ENCODE measurements around the gene DYNLT1.
A peak's percentile ranks its signal among the peaks of the same experiment; 100 is the strongest.

DYNLT1 gene

DNA sequence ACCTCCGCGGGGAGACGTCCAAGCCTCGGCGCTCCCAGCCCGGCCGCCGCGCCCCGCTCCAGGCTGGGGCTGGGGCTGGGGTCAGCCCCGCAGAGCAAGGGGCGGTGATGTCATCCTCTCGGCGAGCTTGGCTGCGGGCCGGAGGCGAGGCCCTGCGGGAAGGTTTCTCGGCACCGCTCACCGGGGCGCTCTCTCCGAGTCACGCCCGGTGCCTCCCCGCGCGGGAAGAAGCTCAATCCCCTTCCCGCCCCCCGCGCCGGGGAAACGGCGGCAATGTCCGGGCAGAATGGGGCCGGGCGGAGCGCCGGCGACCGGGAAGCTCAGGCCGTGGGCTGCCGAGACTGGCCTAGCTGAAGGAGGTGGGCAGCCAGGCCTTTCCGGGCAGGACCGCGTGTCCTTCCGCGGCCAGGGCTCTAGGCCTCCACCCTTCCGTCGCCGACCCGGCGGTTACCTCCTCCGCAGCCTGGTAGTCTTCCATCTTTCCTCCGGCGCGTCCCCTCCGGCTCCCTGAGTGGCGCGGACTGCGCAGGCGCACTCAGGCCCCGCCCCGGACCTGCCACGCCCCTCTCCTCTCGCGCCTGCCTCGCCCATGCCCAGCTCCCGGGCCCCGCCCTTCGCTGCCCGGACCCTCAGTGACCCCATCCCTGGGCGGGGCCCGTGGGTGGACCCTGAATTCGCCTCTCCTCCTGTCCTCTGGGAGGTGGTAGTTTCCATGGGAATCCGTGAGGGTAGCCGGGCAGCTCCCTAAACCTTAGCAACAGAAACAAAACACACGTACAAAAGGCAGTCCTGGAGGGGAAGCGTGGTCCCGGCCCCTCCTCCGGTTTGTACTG is at the start of gene DYNLT1:
TSS of gene DYNLT1 (minus strand) at position 513 of the 833 bp plus-strand sequence. CDS start at position 478, 35 bp downstream.
- DNase-seq (ENCODE audit: extremely low spot score), result peak; percentile 99
- peak; percentile 54 for TF ChIP-seq L3MBTL2 (conservative IDR thresholded peaks at IDR 0.05)
- TF ChIP-seq TARDBP (IDR thresholded peaks at IDR 0.05), result no peak
- TF ChIP-seq ARNT (IDR thresholded peaks at IDR 0.05), result no peak
- TF ChIP-seq LEF1 (IDR thresholded peaks at IDR 0.05; ENCODE audit: borderline replicate concordance), result no peak
- no peak for TF ChIP-seq ZNF384 (IDR thresholded peaks at IDR 0.05)
- TF ChIP-seq SUZ12 (IDR thresholded peaks at IDR 0.05), result no peak
- TF ChIP-seq, protein P1, sequence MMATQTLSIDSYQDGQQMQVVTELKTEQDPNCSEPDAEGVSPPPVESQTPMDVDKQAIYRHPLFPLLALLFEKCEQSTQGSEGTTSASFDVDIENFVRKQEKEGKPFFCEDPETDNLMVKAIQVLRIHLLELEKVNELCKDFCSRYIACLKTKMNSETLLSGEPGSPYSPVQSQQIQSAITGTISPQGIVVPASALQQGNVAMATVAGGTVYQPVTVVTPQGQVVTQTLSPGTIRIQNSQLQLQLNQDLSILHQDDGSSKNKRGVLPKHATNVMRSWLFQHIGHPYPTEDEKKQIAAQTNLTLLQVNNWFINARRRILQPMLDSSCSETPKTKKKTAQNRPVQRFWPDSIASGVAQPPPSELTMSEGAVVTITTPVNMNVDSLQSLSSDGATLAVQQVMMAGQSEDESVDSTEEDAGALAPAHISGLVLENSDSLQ (IDR thresholded peaks at IDR 0.05), result peak; percentile 54
- peak; percentile 33; the same call in 1 of the 2 replicates for TF ChIP-seq ELF4 (IDR thresholded peaks at IDR 0.05)
- no peak for TF ChIP-seq HDGF (IDR thresholded peaks at IDR 0.05; ENCODE audit: borderline replicate concordance)
- no peak for TF ChIP-seq SP1 (IDR thresholded peaks at IDR 0.05)
- no peak for TF ChIP-seq FOXK2 (IDR thresholded peaks at IDR 0.05)
- TF ChIP-seq FOXA1 (IDR thresholded peaks at IDR 0.05), result no peak
- CTCF ChIA-PET, result interaction anchor here (0.5 to 1.9 kb wide), 7 partner anchors 10 to 125 kb away, joined by 3 to 8 read pairs (median 3); no protein-coding TSS in a partner anchor
- POLR2A ChIA-PET, result interaction anchor here (0.6 to 2.3 kb wide), 10 partner anchors 11 to 419 kb away, joined by 3 to 11 read pairs (median 5); partner anchors contain the start of gene RSPH3

DNA sequence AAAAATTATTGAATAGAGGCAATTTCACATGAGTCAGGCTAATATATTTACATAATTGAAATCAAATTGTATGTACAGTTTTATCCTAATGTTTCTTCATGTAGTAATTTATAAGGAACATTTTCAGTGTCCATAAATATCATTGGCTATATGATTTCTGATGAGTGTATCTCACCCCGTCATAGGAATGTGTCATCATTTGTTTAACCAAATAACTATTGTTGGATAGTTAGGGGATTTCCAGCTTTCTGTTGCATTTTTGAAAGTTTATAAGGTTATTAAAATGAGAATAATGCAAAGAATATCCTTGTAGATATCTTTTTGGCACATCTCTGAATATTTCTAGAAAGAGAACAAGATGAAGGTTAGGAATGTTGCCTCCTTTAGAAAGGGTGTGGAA is 44.3 kb upstream of the DYNLT1 start:
- CTCF ChIA-PET, result interaction anchor here (2.2 kb wide), 1 partner anchor 28 kb away, joined by 6 read pairs; no protein-coding TSS in a partner anchor
- POLR2A ChIA-PET, result no interaction called here
- TF ChIP-seq ZNF384 (IDR thresholded peaks at IDR 0.05), result no peak
- TF ChIP-seq TARDBP (IDR thresholded peaks at IDR 0.05), result no peak
- TF ChIP-seq BHLHE40 (IDR thresholded peaks at IDR 0.05; ENCODE audit: borderline replicate concordance), result no peak
- TF ChIP-seq NFRKB (IDR thresholded peaks at IDR 0.05), result no peak
- TF ChIP-seq CTBP1 (IDR thresholded peaks at IDR 0.05; ENCODE audit: borderline replicate concordance), result no peak
- no peak for DNase-seq (ENCODE audit: extremely low spot score)

DNA sequence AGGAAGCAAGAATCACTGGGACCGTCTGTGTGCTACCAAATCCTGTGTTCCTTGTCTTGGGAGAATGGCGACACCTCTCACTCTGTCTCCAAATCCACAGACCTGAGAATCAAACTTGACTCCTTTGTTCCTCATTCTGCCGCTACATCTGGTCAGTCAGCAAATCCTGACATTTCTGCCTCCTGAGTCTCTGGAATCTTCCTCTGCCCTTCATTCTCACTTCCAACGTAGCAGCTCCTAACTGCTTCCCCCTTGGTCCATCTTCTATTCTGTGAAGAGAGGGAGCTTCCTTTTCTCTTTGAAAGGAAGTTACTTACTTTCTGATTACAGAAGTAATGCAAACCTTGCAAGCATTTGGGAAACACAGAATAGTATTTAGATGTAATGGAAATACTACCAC is 43.0 kb upstream of the DYNLT1 start:
- CTCF ChIA-PET, result interaction anchor here (2.2 kb wide), 1 partner anchor 27 kb away, joined by 6 read pairs; no protein-coding TSS in a partner anchor
- POLR2A ChIA-PET, result no interaction called here
- DNase-seq (ENCODE audit: extremely low spot score), result no peak
- TF ChIP-seq ELF4 (IDR thresholded peaks at IDR 0.05) (no peak), SUZ12 (IDR thresholded peaks at IDR 0.05) (no peak), FOXA1 (IDR thresholded peaks at IDR 0.05) (no peak), HDGF (IDR thresholded peaks at IDR 0.05; ENCODE audit: borderline replicate concordance) (no peak), LEF1 (IDR thresholded peaks at IDR 0.05; ENCODE audit: borderline replicate concordance) (no peak), FOXM1 (IDR thresholded peaks at IDR 0.05; ENCODE audit: borderline replicate concordance) (no peak), BHLHE40 (IDR thresholded peaks at IDR 0.05; ENCODE audit: borderline replicate concordance) (no peak), TARDBP (IDR thresholded peaks at IDR 0.05) (no peak), FOXK2 (IDR thresholded peaks at IDR 0.05) (no peak), SP1 (IDR thresholded peaks at IDR 0.05) (no peak), ARNT (IDR thresholded peaks at IDR 0.05) (no peak), CTBP1 (IDR thresholded peaks at IDR 0.05; ENCODE audit: borderline replicate concordance) (no peak), NFRKB (IDR thresholded peaks at IDR 0.05) (no peak), ZNF384 (IDR thresholded peaks at IDR 0.05) (no peak), L3MBTL2 (conservative IDR thresholded peaks at IDR 0.05) (no peak)
- TF ChIP-seq, protein P1 (IDR thresholded peaks at IDR 0.05), result no peak

DNA sequence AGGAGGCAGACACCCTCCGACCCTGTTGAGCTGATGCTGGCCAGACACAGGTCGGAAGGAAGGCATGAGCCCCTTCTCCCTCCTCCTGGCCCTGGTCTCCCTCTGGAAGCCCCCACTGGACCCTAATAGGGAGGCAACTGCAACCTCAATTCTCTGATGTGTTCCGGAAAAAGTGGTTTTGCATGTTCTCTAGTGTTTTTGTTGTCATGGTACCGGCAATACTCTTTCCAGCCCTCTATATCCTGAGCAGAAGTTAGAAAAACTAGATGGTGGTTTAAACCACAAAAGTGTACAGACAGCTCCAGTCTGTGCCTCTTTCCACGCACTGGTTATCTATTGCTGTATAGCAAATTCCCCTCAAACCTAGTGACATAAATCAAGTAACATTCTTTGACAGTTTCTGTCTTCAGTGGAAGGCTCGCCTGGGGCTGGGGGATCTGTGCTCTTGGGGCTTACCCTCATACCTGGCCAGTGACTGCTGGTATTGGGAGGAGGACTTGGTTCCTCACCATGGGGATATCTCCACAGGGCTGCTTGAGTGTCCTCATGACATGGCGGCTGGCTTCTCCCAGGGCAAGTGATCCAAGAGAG is 42.3 kb upstream of the DYNLT1 start:
- no peak for TF ChIP-seq SP1 (IDR thresholded peaks at IDR 0.05)
- no peak for TF ChIP-seq BHLHE40 (IDR thresholded peaks at IDR 0.05; ENCODE audit: borderline replicate concordance)
- POLR2A ChIA-PET, result no interaction called here
- CTCF ChIA-PET, result no interaction called here
- no peak for DNase-seq (ENCODE audit: extremely low spot score)

DNA sequence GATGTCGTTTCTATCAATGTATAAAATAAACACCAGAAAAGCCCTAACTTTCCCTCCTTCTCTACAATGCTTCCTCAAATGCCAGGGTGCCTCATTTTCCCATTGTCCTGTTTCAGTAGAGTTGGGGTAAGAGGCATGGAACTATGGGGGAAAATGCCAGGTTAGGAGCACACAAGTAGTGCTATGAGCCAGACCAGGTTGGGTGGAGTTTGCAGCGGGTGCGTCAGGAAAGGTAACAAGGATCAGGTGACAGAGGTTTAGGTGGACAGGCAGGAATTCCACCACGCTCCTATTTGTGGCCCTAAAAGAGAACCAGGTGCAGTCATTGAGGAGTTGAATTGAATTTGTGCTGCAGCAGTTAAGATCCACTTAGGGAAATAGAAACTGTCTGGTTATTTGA is 41.8 kb upstream of the DYNLT1 start:
- ChIA-PET CTCF (interaction anchor here (0.6 kb wide), 1 partner anchor 213 kb away, joined by 4 read pairs; no protein-coding TSS in a partner anchor), POLR2A (no interaction called here)
- TF ChIP-seq L3MBTL2 (conservative IDR thresholded peaks at IDR 0.05) (no peak), FOXK2 (IDR thresholded peaks at IDR 0.05) (no peak), NFRKB (IDR thresholded peaks at IDR 0.05) (no peak), ZNF384 (IDR thresholded peaks at IDR 0.05) (no peak), BHLHE40 (IDR thresholded peaks at IDR 0.05; ENCODE audit: borderline replicate concordance) (no peak), SUZ12 (IDR thresholded peaks at IDR 0.05) (no peak)
- no peak for DNase-seq (ENCODE audit: extremely low spot score)

DNA sequence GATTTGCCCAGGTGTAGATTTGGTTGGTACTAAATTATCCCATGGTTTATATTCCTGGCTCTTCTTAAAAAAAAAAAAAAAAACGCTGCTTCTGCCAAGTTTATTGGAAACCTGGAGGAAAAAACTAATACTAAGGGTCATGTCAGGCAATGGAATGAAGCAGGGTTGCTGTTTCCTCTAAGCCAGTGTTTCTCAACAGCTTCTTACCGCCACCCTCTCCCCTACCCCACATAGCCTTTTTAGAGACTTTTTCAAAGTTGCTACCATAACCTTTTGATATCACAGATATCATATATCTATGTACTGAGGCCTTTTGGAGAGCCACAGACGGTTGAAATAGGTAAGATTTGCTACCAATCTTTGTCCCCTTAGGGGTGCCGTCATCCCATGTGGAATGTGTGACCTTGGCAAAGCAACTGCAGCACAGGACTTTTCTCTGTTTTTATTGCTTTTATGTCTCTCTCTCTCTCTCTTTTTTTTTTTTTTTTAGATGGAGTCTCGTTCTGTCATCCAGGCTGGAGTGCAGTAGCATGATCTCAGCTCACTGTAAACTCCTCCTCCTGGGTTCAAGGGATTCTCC is 40.3 kb upstream of the DYNLT1 start:
- ChIA-PET POLR2A (no interaction called here), CTCF (interaction anchor here (0.6 to 0.7 kb wide), 2 partner anchors 25 to 451 kb away, joined by 3 to 4 read pairs; no protein-coding TSS in a partner anchor)
- no peak for DNase-seq (ENCODE audit: extremely low spot score)
- TF ChIP-seq ZNF384 (IDR thresholded peaks at IDR 0.05) (peak; percentile 60), FOXK2 (IDR thresholded peaks at IDR 0.05) (no peak)

Data from HEK293T (cell line).